B cell (primary cell): ENCODE measurements around the gene SCNM1. TPM values are rescaled to one million over a fixed set of nuclear protein-coding genes. Genes with fewer than 3 reads are reported as not detected.

Source experiments
- ATAC-seq: fragments of 200-7000 bp; cut with Tn5 transposase; one replicate; pipeline ENCODE4 v1.10.0; 2021; ENCODE audit warnings: low read depth, mild to moderate bottlenecking, moderate number of reproducible peaks, moderate library complexity
- CTCF ChIA-PET: fragments of 350-600 bp; sonication (Branson Sonifier 250); formaldehyde crosslinking; loops from one replicate; lab custom pipeline; 2021; ENCODE audit warnings: antibody characterized with exemption, inconsistent platforms; lab: Charles Lee
- POLR2A ChIA-PET: fragments of 350-600 bp; sonication (Branson Sonifier 250); formaldehyde crosslinking; loops from one replicate; lab custom pipeline; 2021; ENCODE audit warnings: antibody characterized with exemption; lab: Charles Lee
- DNase-seq: peaks from one replicate; pipeline ENCODE4 v3.0.0; 2013
- H2AFZ ChIP-seq: 2 replicates; pipeline ENCODE4 v1.6.1; 2012; ENCODE audit warnings: mild to moderate bottlenecking, low read depth, low read length; ENCODE audit not compliant: insufficient read depth, poor library complexity, severe bottlenecking
- H3K27ac ChIP-seq, 2 donors: 1 replicate in 1 of 2; 2 replicates in 1 of 2; pipeline ENCODE4 v1.5.1; 2012 to 2013; ENCODE audit warnings: low read length in 2 of 2, mild to moderate bottlenecking in 2 of 2, moderate library complexity in 1 of 2
- H3K27me3 ChIP-seq, 4 experiments: fragments of 200-600 bp in 1 of 4; sonication (generic) in 1 of 4; replicated peaks in 1 of 4; 1 replicate in 2 of 4; 2 replicates in 2 of 4; pipeline versions ENCODE4 v1.6.1 to v1.7.0; 2013 to 2016; ENCODE audit warnings: low read length in 3 of 4, mild to moderate bottlenecking in 2 of 4, mixed read lengths in 1 of 4, moderate library complexity in 1 of 4; ENCODE audit not compliant: insufficient read depth in 4 of 4, control insufficient read depth in 3 of 4; ENCODE audit errors: control extremely low read depth in 1 of 4
- H3K36me3 ChIP-seq, 2 experiments: replicated peaks in 1 of 2; 1 replicate in 1 of 2; 2 replicates in 1 of 2; pipeline versions ENCODE4 v1.6.1 to v1.7.1; 2013; ENCODE audit warnings: low read length in 1 of 2; ENCODE audit not compliant: insufficient read depth in 2 of 2, control insufficient read depth in 1 of 2; ENCODE audit errors: control extremely low read depth in 1 of 2, extremely low read depth in 1 of 2
- H3K4me1 ChIP-seq, 2 donors: fragments of 200-600 bp in 1 of 2; sonication (generic) in 1 of 2; 1 replicate in 1 of 2; 2 replicates in 1 of 2; pipeline versions ENCODE4 v1.5.1 to v1.6.1; 2013 to 2017; ENCODE audit warnings: low read length in 2 of 2; ENCODE audit not compliant: control insufficient read depth in 2 of 2, insufficient read depth in 2 of 2
- H3K4me2 ChIP-seq: replicated peaks from 2 replicates; pipeline ENCODE3; 2012; ENCODE audit warnings: mild to moderate bottlenecking, low read depth, low read length; ENCODE audit not compliant: poor library complexity, severe bottlenecking
- H3K4me3 ChIP-seq, 5 experiments: fragments of 200-600 bp in 1 of 5; sonication (generic) in 1 of 5; 1 replicate in 3 of 5; 2 replicates in 2 of 5; pipeline versions ENCODE4 v1.5.1 to v1.7.0; 2011 to 2016; ENCODE audit warnings: low read length in 4 of 5, mild to moderate bottlenecking in 4 of 5, low read depth in 2 of 5, control low read depth in 1 of 5, moderate library complexity in 1 of 5; ENCODE audit not compliant: insufficient read depth in 1 of 5; ENCODE audit errors: control extremely low read depth in 1 of 5, extremely low read depth in 1 of 5
- H3K79me2 ChIP-seq: fragments of 200-600 bp; sonication (generic); one replicate; pipeline ENCODE4 v1.6.0; 2016; ENCODE audit warnings: low read length; ENCODE audit not compliant: control insufficient read depth, insufficient read depth
- H3K9ac ChIP-seq: fragments of 200-600 bp; sonication (generic); 2 replicates; pipeline ENCODE4 v1.6.1; 2017; ENCODE audit warnings: mild to moderate bottlenecking, low read length, moderate library complexity
- H3K9me3 ChIP-seq, 3 donors: one replicate each; pipeline versions ENCODE4 v1.6.1 to v1.7.1; 2013; ENCODE audit warnings: low read length in 2 of 3; ENCODE audit not compliant: control insufficient read depth in 2 of 3, insufficient read depth in 1 of 3; ENCODE audit errors: control extremely low read depth in 1 of 3
- H4K20me1 ChIP-seq: 2 replicates; pipeline ENCODE4 v1.6.0; 2012; ENCODE audit warnings: mild to moderate bottlenecking, low read length; ENCODE audit not compliant: insufficient read depth, control insufficient read depth, poor library complexity, severe bottlenecking
- H3K27ac Mint-ChIP-seq: one replicate; pipeline ENCODE4 v1.8.0; 2021; ENCODE audit warnings: mixed read lengths
- H3K27me3 Mint-ChIP-seq: one replicate; pipeline ENCODE4 v1.8.0; 2021; ENCODE audit warnings: mixed read lengths
- H3K4me1 Mint-ChIP-seq: one replicate; pipeline ENCODE4 v1.8.0; 2021; ENCODE audit warnings: mixed read lengths
- H3K4me3 Mint-ChIP-seq: one replicate; pipeline ENCODE4 v1.8.0; 2021; ENCODE audit warnings: mixed read lengths
- H3K9me3 Mint-ChIP-seq: one replicate; pipeline ENCODE4 v1.8.0; 2022; ENCODE audit warnings: mixed read lengths; ENCODE audit not compliant: insufficient read depth
- EZH2 ChIP-seq: IDR thresholded peaks from 2 replicates; pipeline ENCODE4 v1.6.1; 2012; ENCODE audit warnings: borderline replicate concordance, low read depth, mild to moderate bottlenecking, moderate library complexity, low read length; ENCODE audit not compliant: insufficient read depth, poor library complexity, severe bottlenecking
- WGBS: methylation state at CpG from one replicate; pipeline ENCODE4 v1.1.5; 2013; ENCODE audit warnings: missing lambda C conversion rate; ENCODE audit not compliant: insufficient coverage; 5-methylcytosine and 5-hydroxymethylcytosine counted together
- intact Hi-C: fragments of 100-400 bp; cut with micrococcal nuclease; formaldehyde crosslinking; loops from one replicate; pipeline ENCODE4 v1.10.0; 2022
- polyA plus RNA-seq: library from polyadenylated mRNA; depleted of rRNA; stranded (reverse); fragments of >200 nt; gene quantifications from 2 replicates; pipeline ENCODE4 v1.2.3, GENCODE V29; 2012
- total RNA-seq, 2 donors: library from RNA; stranded (reverse); fragments of 120-200 nt in 1 of 2; gene quantifications; 1 replicate in 1 of 2; 2 replicates in 1 of 2; pipeline versions ENCODE4 v1.2.3 to v1.2.4, GENCODE V29; 2013 to 2022
- TF ChIP-seq, protein P1 (sequence below): fragments of 200-600 bp; IDR thresholded peaks from one replicate; pipeline ENCODE4 v1.8.0; 2022; ENCODE audit warnings: antibody characterized with exemption, mild to moderate bottlenecking

SCNM1 gene
- total and polyA plus RNA-seq, 2 donors (not counting 1 experiment from before 2014, with no cell fraction given), result 46.5 to 53.6 TPM

DNA sequence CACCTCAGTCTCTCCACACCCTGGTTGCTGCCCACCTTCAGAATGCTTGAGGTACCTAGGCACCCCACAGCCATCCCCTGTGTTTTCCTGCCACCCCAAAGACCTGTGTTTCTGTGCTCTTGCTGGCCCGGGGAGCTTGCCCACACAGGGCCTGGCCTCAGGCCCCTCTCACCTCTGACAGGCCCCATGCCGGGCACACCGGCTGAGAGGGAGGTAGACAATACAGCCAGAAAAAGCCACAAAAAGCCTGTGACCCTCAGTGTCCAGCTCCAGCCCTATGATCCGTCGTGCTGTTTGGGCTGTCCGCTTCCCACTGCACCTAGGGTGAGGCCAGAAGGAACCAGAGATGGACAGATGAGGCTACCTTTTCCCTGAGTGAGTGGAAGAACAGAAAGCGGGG, 31.0 kb upstream of the SCNM1 start:
- ChIA-PET CTCF (interaction anchor here (0.6 to 1.1 kb wide), 3 partner anchors 9 to 34 kb away, joined by 3 read pairs; no protein-coding TSS in a partner anchor), POLR2A (no interaction called here)
- Histone ChIP-seq H3K79me2 (no peaks in the 10 kb centered on the region), H3K36me3 (no peaks in the 10 kb centered on the region), H3K4me2 (no peak overlapping the region), H3K27me3 (peaks cover 0 to 4% (median 0%) of the 10 kb centered on the region in 4 experiments), H3K4me1 (peaks cover 6 to 15% of the 10 kb centered on the region in 2 donors), H4K20me1 (no peaks in the 10 kb centered on the region), H3K9me3 (no peaks in the 10 kb centered on the region), H2AFZ (no peak overlapping the region), H3K27ac (no peak overlapping the region), H3K9ac (no peak overlapping the region), H3K4me3 (no peak overlapping the region)
- ATAC-seq (no peak), DNase-seq (no peak)
- Mint-ChIP-seq H3K9me3 (no peaks in the 10 kb centered on the region), H3K27ac (no peak overlapping the region), H3K4me1 (peaks cover 14% of the 10 kb centered on the region), H3K4me3 (no peak overlapping the region), H3K27me3 (no peaks in the 10 kb centered on the region)
- intact Hi-C loops, result no loop called here
- whole genome bisulfite sequencing, result 98% methylated on average over 6 of the region's 7 CpGs
- TF ChIP-seq, protein P1, sequence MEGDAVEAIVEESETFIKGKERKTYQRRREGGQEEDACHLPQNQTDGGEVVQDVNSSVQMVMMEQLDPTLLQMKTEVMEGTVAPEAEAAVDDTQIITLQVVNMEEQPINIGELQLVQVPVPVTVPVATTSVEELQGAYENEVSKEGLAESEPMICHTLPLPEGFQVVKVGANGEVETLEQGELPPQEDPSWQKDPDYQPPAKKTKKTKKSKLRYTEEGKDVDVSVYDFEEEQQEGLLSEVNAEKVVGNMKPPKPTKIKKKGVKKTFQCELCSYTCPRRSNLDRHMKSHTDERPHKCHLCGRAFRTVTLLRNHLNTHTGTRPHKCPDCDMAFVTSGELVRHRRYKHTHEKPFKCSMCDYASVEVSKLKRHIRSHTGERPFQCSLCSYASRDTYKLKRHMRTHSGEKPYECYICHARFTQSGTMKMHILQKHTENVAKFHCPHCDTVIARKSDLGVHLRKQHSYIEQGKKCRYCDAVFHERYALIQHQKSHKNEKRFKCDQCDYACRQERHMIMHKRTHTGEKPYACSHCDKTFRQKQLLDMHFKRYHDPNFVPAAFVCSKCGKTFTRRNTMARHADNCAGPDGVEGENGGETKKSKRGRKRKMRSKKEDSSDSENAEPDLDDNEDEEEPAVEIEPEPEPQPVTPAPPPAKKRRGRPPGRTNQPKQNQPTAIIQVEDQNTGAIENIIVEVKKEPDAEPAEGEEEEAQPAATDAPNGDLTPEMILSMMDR, result no peak
- no peak for TF ChIP-seq EZH2

DNA sequence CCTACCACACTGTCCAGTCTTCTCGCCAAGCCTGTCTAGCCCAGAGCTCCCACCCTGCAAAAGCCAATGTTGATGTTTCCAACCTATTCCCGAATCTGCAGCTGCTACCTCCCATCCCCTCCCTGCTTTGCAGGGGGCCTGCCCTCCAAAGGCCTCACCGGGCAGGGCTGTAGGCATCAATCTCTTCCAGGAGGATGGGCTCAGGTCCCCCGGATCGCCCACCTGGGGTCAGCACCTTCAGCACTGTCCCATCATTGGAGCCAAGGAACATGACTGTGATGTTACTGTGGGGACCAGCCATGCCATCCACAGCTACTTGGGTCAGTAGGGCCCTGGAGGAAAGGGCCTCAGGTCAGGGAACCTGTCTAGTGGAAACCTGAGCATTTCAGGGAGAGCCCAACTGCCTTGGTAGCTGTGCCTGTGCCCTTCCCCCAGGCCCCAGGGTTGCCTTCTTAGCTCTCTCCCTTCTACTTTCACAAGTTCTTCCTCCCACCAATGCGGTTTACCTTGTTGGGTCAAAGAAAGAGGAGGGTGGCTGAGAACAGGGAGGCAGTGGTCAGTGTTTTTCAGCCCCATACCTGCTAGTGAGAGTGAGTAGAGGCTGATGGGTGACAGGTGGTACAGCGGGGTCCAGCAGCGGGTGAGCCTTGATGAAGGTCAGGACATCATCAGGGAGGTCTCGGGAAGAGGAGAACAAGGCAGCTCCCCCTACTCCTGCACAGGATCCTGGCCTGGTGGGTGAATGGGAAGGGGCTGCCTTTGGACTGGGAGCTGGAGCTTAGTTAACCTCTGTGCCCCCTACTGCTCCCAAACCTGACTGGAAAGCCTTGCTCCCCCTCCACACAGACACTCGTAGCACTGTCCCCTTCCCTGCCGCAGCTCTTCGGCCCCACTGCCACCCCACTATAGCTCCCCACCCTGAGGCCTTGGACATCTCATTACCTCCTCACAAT, 30.2 kb upstream of the SCNM1 start:
- no peaks in the 10 kb centered on the region for H3K9me3 ChIP-seq
- no peaks in the 10 kb centered on the region for H4K20me1 ChIP-seq
- DNase-seq (no peak), ATAC-seq (no peak)
- CTCF ChIA-PET, result interaction anchor here (0.6 to 0.8 kb wide), 2 partner anchors 8 to 35 kb away, joined by 3 read pairs; no protein-coding TSS in a partner anchor
- no peak overlapping the region for H2AFZ ChIP-seq
- H3K4me2 ChIP-seq, result no peak overlapping the region
- no peak overlapping the region for H3K27ac ChIP-seq
- intact Hi-C loops, result no loop called here
- no peaks in the 10 kb centered on the region for H3K79me2 ChIP-seq
- peaks cover 0 to 4% (median 0%) of the 10 kb centered on the region in 4 experiments for H3K27me3 ChIP-seq
- WGBS, result 88% methylated on average over 8 of the region's 12 CpGs
- Mint-ChIP-seq H3K4me3 (no peak overlapping the region), H3K27ac (no peak overlapping the region), H3K27me3 (no peaks in the 10 kb centered on the region), H3K4me1 (peaks cover 11% of the 10 kb centered on the region), H3K9me3 (no peaks in the 10 kb centered on the region)
- H3K4me3 ChIP-seq, result no peak overlapping the region
- TF ChIP-seq, protein P1, result no peak
- TF ChIP-seq EZH2, result no peak
- POLR2A ChIA-PET, result no interaction called here
- no peak overlapping the region for H3K9ac ChIP-seq
- no peaks in the 10 kb centered on the region for H3K36me3 ChIP-seq
- peaks cover 6 to 12% of the 10 kb centered on the region in 2 donors for H3K4me1 ChIP-seq
